Mucosa of gallbladder (tissue), 1 donor: ENCODE measurements around the gene ZFAND5. TPM values are rescaled to one million over a fixed set of nuclear protein-coding genes. Genes with fewer than 3 reads are reported as not detected.

ENCODE experiments used
- DNase-seq: peaks from one replicate; pipeline ENCODE4 v3.0.0-alpha.2; 2020; ENCODE audit warnings: low spot score
- total RNA-seq: library from RNA; stranded (reverse); gene quantifications from one replicate; pipeline ENCODE4 v1.2.1, GENCODE V29; 2021
- donor health status: DM: no; HTN: no; CAD: no.

ZFAND5 gene
- total RNA-seq, 1 donor from 2014 or later, result 189 TPM

- DNase-seq, result no peak
Observed at GRCh38 chr9:72324974-72325373, 40.0 kb downstream of the ZFAND5 start.

DNA sequence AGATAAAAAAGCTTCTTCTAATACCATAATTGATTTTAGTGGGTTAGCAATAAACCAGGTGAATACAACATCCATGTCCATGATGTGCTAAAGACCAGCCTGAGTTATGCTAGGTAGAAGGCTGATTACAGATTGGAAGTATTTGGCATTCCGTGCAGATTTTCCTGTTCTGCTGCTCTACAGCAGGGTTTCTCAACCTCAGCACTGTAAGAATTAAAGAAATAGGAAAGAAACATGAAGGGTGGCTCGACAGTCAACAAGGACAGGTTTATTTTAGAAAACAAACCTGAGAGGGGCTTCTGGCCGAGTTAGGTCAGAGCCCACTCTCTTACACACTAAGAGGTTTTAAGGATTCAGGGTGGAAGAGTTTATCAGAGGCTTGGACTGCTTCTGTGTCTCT, 42.3 kb downstream of the ZFAND5 start:
- no peak for DNase-seq

DNA sequence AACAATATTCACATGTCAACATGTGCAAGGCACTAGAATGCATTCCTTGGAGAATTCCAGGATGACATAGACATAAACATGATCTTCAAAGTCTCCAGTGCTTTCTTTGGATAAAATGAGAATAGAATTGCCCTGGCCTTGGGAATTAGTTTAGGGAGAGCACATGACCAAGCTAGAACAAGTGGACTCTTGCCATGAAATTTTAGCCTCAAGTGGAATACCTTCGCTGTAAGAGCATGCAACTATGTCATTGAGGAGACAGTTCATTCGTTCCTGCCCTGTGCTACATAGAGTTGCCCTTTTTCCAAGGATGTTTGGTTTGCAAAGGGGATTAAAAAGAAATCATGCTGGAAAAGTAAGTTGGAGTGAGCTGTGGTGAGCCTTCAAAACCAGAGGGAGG, 42.7 kb downstream of the ZFAND5 start:
- DNase-seq, result no peak

GRCh38 chr9:72315510-72316311, 49.3 kb downstream of the ZFAND5 start:
- DNase-seq, result peak; percentile 86

DNA sequence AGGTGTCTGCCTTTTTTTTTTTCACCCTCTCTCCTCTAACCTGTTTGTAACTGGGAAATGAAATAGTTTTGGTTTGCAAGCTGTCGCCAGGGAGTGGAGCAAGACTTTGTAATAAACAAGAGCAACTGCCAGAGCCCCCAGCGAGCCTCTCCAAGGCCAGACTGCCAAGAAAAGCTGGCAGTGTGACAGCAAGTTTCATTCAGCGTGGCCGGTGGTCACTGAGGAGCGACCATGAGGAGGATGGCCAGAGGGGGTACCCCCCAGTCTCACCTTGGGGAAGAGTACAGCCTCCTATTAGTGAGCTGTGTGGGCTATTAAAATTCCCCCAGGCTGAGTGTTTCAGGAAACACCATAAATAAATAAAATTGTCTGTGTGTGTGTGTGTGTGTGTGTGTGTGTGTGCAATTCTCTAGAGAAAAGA, 49.9 kb downstream of the ZFAND5 start:
- peak; percentile 64 for DNase-seq

DNA sequence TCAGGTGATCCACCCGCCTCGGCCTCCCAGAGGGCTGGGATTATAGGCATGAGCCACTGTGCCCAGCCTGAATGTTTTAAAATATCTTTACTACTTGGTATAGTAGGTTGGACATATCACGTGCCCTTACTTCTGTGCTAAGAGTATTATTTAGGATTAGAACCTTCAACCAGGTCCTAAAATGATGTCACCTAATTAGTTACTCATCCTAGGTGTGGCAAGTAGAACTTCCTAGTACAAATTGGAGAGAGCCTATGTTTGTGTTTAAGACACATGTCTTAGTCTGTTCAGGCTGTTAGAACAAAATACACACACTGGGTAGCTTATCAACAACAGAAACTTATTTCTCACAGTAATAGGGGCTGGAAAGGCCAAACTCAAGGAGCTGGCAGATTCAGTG, 51.5 kb downstream of the ZFAND5 start:
- DNase-seq, result no peak

GRCh38 chr9:72312386-72312987, 52.5 kb downstream of the ZFAND5 start:
- DNase-seq, result no peak

DNA sequence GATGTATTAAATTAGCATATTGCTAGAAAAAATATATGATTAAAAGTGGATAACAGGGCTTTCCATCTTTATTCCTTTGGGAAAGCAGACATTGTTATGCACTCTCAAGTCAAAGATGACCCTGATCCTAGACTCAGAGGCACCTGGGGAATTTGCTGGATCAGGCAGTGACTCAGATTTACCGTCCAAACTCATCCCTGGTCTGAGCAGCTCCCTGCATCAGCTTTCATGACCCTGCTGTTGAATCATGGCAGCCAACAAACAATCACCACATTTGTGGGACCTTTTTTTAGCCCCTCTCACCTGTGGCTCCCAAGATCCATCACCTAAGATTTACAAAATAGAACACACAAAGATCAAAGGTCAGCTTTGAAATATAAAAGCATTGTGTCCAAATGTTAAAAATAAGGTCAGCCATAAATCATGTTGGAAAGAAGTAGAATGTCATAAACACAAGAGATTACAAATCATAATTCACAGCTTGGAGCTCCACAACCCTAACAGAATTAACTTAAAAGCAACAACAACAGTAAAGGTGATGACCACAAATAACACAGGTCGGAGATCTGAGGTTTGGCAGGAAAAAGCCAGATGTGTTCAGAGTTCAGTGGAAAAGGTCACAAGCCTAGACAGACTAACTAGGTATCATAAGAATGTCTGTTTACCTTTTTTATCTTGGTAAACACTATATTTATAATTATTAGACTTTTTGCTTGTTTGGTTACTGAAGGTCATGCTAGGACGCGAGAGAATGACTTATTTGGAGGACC, 55.5 kb downstream of the ZFAND5 start:
- DNase-seq, result no peak

- DNase-seq, result no peak
Observed at GRCh38 chr9:72306761-72307160, 58.2 kb downstream of the ZFAND5 start.

DNA sequence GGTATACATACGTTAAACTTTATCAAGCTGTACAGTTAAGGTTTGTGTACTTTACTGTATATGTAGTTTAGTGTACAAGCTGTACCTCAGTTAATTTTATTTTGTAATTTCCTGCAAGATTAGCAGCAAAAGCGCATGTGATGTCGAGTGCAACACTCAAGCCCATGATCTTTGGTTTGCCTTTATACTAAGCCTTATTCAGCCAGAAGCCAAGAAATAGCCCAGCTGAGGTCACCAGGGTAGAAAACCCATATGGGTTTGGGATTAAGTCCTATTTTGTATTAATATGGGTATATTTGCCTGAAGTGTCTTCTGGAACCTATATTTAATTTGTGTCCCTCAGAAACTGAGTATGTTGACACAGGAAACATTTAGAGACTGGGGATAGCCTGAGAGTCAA, 59.3 kb downstream of the ZFAND5 start:
- DNase-seq, result no peak

DNA sequence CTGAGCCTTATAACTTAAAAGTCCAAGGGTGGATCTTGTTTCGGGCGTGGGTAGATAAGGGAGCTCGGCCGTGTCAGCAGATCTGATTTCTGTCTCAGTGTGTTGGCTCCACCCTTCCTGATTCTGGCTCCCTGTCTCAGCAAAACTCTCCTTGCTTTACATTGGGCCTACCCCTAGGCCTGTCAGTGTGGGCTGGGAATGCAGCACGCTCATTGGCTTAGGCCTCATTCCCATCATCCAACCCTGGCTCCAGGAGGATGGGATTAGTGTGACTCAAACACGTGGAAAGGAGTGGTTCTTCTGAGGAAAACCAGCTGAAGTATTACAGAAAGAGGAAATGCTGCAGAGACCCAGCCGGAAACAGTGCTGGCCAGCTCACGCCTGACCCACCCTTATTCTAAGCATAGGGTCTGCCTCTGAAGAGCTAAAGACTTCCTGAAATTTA, 59.9 kb downstream of the ZFAND5 start:
- DNase-seq, result peak; percentile 94

GRCh38 chr9:72304538-72304937, 60.5 kb downstream of the ZFAND5 start:
- DNase-seq, result no peak

Other genes with a start within 250 kb of the ZFAND5 start
- 70.0 TPM for gene GDA, start 215.8 kb downstream of the ZFAND5 start, total RNA-seq
- not detected for gene TMC1, start 156.4 kb upstream of the ZFAND5 start, total RNA-seq